Esophagus squamous epithelium (tissue), 4 donors: Measurements from ENCODE around the gene TNS1.

Experiments
- CTCF ChIP-seq, 6 experiments: fragments of 450-650 bp in 4 of 6; fragments of 200-600 bp in 2 of 6; sonication (generic) in 2 of 6; IDR thresholded peaks; one replicate each; pipeline ENCODE4 v1.5.1; 2016 to 2019; ENCODE audit warnings: antibody characterized with exemption in 6 of 6, mild to moderate bottlenecking in 4 of 6, moderate library complexity in 4 of 6
- POLR2A ChIP-seq, 4 donors: fragments of 450-650 bp; IDR thresholded peaks; one replicate each; pipeline ENCODE4 v1.6.1; 2017; ENCODE audit warnings: antibody characterized with exemption in 4 of 4, mild to moderate bottlenecking in 4 of 4, moderate library complexity in 3 of 4

- TF ChIP-seq CTCF (IDR thresholded peaks at IDR 0.05), result no peak
- TF ChIP-seq POLR2A (IDR thresholded peaks at IDR 0.05), result no peak
These were observed 43.9 kb downstream of the TNS1 start for GRCh38 chr2:217958884-217959225.
